GM21367 (cell line): ENCODE data around the gene RO60.

Source experiments
- ATAC-seq: cut with Tn5 transposase; IDR thresholded peaks from one replicate; pipeline ENCODE4 v1.9.1; 2021; ENCODE audit not compliant: unreplicated experiment

RO60 gene

DNA sequence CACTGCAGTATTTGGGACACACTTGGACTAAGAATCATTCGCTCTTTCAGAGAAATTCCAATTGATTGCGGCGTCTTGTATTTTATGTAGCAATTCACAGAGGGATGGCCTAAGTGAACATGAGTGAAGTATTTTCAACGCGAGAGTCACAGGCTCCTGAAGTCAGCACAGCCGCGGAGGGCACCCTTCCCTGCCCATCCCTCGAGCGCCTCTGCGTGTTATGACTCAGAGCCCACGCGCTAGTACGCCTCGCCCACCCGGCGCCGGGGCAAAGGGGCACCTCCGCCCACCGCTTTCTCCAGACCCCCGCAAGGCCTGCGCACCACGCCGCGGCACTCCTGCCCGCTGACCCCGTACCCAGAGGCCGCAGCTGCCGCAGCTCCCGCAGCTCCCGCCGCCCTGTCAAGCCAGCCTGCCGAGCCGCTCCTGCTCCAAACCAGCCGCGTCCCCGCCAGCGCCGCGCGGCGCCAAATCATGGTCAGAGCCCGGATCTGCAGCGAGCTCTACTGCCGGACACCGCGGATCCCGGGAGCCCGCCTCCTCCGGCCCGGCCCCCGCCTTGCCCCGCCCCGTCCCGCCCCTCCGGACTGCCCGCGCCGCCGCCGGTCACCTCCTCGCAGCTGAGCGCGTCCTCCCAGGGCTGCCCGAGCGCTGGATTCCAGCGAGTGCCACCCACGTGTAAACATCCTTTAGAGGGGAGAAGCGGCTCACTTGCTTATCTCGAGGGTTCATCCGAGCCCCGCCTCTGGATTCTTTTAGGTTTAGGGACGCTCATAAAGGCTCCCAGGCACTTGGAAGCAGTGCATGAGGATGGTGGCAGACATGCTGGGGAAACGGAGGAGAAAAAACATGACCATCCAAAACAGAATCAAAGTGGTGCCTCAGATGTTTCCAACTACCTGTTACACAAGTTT lies 45.8 kb downstream of the RO60 start, which contains the start of gene GLRX2:
Gene GLRX2, minus strand, starts transcription at position 508 of the 914 bp plus-strand sequence. Its CDS starts 32 bp downstream, at position 476.
- peak; percentile 91 for ATAC-seq

DNA sequence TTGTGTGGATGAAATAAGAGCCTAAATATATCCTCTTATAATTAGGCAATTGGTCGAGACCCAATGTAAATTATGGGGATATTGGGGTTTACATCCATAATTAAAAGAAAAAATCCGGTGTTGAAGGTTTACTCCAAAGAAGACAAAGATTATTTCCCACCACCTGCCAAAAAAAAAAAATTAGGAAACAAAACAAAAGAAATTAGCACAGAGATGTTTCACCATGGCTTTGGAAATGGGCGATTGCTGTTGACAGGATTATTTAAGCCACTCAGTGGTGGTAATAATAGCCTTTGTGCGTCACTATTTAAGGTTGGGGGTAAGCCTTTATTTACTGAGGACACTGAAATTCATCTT lies 46.4 kb downstream of the RO60 start:
- no peak for ATAC-seq

DNA sequence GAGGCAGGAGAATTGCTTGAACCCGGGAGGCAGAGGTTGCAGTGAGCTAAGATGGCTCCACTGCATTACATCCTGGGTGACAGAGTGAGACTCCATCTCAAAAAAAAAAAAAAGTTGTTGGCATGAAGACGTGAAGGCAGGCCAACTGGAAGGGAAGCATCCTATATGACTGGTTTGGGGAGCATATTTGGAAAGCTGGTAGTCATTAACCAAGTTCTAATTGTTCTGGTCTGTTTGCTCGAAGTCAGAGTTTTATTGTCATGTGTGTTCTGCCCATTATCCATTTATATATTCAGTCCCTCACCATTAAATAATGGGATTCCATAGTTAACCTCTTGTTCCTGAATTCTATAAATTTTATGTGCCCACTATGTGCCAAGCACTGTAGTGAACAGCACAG lies 49.1 kb downstream of the RO60 start:
- ATAC-seq: no peak
